IPS-18a (cell line): Measurements from ENCODE around the gene RNF152.

Experiments used
- H3K27ac ChIP-seq: one replicate; pipeline ENCODE4 v1.5.1; 2013; ENCODE audit warnings: low read length
- H3K27me3 ChIP-seq: one replicate; pipeline ENCODE4 v1.6.1; 2013; ENCODE audit warnings: mild to moderate bottlenecking, low read length; ENCODE audit not compliant: control insufficient read depth, insufficient read depth
- H3K36me3 ChIP-seq: one replicate; pipeline ENCODE4 v1.6.1; 2013; ENCODE audit warnings: low read depth, low read length; ENCODE audit not compliant: control insufficient read depth
- H3K4me1 ChIP-seq: one replicate; pipeline ENCODE4 v1.6.1; 2013; ENCODE audit warnings: low read depth, low read length; ENCODE audit not compliant: control insufficient read depth
- H3K4me3 ChIP-seq: one replicate; pipeline ENCODE4 v1.5.1; 2013; ENCODE audit warnings: low read length
- H3K9ac ChIP-seq: one replicate; pipeline ENCODE4 v1.6.1; 2013; ENCODE audit warnings: mild to moderate bottlenecking, low read length, moderate library complexity
- H3K9me3 ChIP-seq: one replicate; pipeline ENCODE4 v1.6.1; 2013; ENCODE audit warnings: low read depth, low read length; ENCODE audit not compliant: control insufficient read depth

RNF152 gene

GRCh38 chr18:61766266-61766884 is 126.4 kb downstream of the RNF152 start:
- H3K36me3 ChIP-seq = no peaks in the 10 kb centered on the region
- H3K9me3 ChIP-seq = no peaks in the 10 kb centered on the region
- H3K4me3 ChIP-seq = no peak overlapping the region
- H3K27ac ChIP-seq = no peak overlapping the region
- no peaks in the 10 kb centered on the region for H3K4me1 ChIP-seq
- no peak overlapping the region for H3K9ac ChIP-seq
- no peaks in the 10 kb centered on the region for H3K27me3 ChIP-seq

GRCh38 chr18:61765097-61765496 is 127.7 kb downstream of the RNF152 start:
- Histone ChIP-seq H3K9me3 (no peaks in the 10 kb centered on the region), H3K9ac (no peak overlapping the region), H3K27me3 (no peaks in the 10 kb centered on the region), H3K36me3 (no peaks in the 10 kb centered on the region), H3K27ac (no peak overlapping the region), H3K4me1 (no peaks in the 10 kb centered on the region), H3K4me3 (no peak overlapping the region)

GRCh38 chr18:61764381-61764780 is 128.4 kb downstream of the RNF152 start:
- H3K27ac ChIP-seq = no peak overlapping the region
- no peaks in the 10 kb centered on the region for H3K27me3 ChIP-seq
- no peak overlapping the region for H3K9ac ChIP-seq
- H3K36me3 ChIP-seq = no peaks in the 10 kb centered on the region
- no peaks in the 10 kb centered on the region for H3K9me3 ChIP-seq
- no peaks in the 10 kb centered on the region for H3K4me1 ChIP-seq
- no peak overlapping the region for H3K4me3 ChIP-seq

GRCh38 chr18:61761875-61762274 is 130.9 kb downstream of the RNF152 start:
- H3K36me3 ChIP-seq = no peaks in the 10 kb centered on the region
- no peaks in the 10 kb centered on the region for H3K9me3 ChIP-seq
- no peak overlapping the region for H3K9ac ChIP-seq
- no peak overlapping the region for H3K4me3 ChIP-seq
- no peaks in the 10 kb centered on the region for H3K4me1 ChIP-seq
- no peak overlapping the region for H3K27ac ChIP-seq
- H3K27me3 ChIP-seq = no peaks in the 10 kb centered on the region
